Esophagus muscularis mucosa (tissue), 3 donors: ENCODE data around the gene CRELD1.
"Not testable (repeated sequence)": the region's sequence is repeated elsewhere in the genome, so short reads cannot be mapped to it uniquely, and the experiment has no call there.

Experiments
- POLR2AphosphoS5 ChIP-seq, 2 donors: sonication (generic); formaldehyde crosslinking; IDR thresholded peaks; one replicate each; pipeline ENCODE4 v1.6.1; 2017; ENCODE audit warnings: antibody characterized with exemption in 2 of 2
- TF ChIP-seq, protein P1 (sequence below), 3 experiments: fragments of 200-600 bp in 2 of 3; fragments of 450-650 bp in 1 of 3; sonication (generic) in 2 of 3; IDR thresholded peaks; one replicate each; pipeline ENCODE4 v1.5.1; 2017 to 2019; ENCODE audit warnings: antibody characterized with exemption in 3 of 3, mild to moderate bottlenecking in 2 of 3, moderate library complexity in 1 of 3

DNA sequence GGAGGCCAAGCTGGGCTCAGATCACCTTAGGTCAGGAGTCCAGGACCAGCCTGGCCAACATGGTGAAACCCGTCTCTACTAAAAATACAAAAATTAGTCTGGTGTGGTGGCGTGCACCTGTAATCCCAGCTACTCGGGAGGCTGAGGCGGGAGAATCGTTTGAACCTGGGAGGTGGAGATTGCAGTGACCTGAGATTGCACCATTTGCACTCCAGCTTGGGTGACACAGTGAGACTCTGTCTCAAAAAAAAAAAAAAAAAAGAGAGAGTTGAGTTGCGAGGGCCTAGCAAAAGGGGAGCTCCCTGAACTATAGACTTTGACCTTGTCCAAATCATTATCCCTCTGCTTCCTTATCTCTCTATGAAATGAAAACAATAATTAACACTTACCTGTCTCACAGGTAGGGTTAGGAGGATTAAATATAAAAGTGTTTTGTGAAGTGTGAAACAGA lies 32.6 kb upstream of the CRELD1 start:
- TF ChIP-seq, protein P1, sequence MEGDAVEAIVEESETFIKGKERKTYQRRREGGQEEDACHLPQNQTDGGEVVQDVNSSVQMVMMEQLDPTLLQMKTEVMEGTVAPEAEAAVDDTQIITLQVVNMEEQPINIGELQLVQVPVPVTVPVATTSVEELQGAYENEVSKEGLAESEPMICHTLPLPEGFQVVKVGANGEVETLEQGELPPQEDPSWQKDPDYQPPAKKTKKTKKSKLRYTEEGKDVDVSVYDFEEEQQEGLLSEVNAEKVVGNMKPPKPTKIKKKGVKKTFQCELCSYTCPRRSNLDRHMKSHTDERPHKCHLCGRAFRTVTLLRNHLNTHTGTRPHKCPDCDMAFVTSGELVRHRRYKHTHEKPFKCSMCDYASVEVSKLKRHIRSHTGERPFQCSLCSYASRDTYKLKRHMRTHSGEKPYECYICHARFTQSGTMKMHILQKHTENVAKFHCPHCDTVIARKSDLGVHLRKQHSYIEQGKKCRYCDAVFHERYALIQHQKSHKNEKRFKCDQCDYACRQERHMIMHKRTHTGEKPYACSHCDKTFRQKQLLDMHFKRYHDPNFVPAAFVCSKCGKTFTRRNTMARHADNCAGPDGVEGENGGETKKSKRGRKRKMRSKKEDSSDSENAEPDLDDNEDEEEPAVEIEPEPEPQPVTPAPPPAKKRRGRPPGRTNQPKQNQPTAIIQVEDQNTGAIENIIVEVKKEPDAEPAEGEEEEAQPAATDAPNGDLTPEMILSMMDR (IDR thresholded peaks at IDR 0.05), result not testable (repeated sequence)
- not testable (repeated sequence) for TF ChIP-seq POLR2AphosphoS5 (IDR thresholded peaks at IDR 0.05)
